ENCODE data around the gene CDO1.

DNA sequence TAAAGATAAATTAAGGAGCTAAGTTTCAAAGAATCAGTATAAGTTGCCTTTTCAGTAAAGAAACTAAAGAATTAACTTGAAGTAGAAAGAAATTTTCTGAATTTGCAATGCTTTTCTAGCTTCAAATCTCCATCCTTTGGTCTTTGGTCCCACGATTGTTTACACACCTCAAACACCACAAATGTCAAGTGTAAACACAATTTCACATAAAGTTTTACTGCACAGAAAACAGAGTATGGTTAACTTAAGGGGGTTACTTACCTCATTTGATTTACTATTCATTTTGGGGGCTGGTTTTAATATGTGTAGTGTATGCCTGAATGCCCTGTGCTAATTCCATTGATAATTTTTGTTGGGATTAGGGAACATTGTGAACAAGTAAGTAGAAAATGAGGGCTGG lies 4.1 kb downstream of the CDO1 start:
- TF ChIP-seq, protein P1, sequence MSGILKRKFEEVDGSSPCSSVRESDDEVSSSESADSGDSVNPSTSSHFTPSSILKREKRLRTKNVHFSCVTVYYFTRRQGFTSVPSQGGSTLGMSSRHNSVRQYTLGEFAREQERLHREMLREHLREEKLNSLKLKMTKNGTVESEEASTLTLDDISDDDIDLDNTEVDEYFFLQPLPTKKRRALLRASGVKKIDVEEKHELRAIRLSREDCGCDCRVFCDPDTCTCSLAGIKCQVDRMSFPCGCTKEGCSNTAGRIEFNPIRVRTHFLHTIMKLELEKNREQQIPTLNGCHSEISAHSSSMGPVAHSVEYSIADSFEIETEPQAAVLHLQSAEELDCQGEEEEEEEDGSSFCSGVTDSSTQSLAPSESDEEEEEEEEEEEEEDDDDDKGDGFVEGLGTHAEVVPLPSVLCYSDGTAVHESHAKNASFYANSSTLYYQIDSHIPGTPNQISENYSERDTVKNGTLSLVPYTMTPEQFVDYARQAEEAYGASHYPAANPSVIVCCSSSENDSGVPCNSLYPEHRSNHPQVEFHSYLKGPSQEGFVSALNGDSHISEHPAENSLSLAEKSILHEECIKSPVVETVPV (CRISPR knock-in tag; IDR thresholded peaks at IDR 0.05): no peak
- TF ChIP-seq ZFP3 (CRISPR knock-in tag; IDR thresholded peaks at IDR 0.05): no peak
- TF ChIP-seq RARB (CRISPR knock-in tag; IDR thresholded peaks at IDR 0.05): no peak
- no peak for TF ChIP-seq PATZ1 (CRISPR knock-in tag; IDR thresholded peaks at IDR 0.05; ENCODE audit: borderline replicate concordance)
- no peak for TF ChIP-seq ARNTL (CRISPR knock-in tag; IDR thresholded peaks at IDR 0.05; ENCODE audit: borderline replicate concordance, low read depth)
- no peak for TF ChIP-seq TOX (CRISPR knock-in tag; IDR thresholded peaks at IDR 0.05; ENCODE audit: borderline replicate concordance)
- no peak for TF ChIP-seq CSDC2 (CRISPR knock-in tag; IDR thresholded peaks at IDR 0.05)
- no peak for TF ChIP-seq ISL1 (CRISPR knock-in tag; IDR thresholded peaks at IDR 0.05)
- TF ChIP-seq ZNF70 (CRISPR knock-in tag; IDR thresholded peaks at IDR 0.05): no peak
- no peak for TF ChIP-seq BACH2 (CRISPR knock-in tag; IDR thresholded peaks at IDR 0.05; ENCODE audit: borderline replicate concordance)
- TF ChIP-seq, protein P2, sequence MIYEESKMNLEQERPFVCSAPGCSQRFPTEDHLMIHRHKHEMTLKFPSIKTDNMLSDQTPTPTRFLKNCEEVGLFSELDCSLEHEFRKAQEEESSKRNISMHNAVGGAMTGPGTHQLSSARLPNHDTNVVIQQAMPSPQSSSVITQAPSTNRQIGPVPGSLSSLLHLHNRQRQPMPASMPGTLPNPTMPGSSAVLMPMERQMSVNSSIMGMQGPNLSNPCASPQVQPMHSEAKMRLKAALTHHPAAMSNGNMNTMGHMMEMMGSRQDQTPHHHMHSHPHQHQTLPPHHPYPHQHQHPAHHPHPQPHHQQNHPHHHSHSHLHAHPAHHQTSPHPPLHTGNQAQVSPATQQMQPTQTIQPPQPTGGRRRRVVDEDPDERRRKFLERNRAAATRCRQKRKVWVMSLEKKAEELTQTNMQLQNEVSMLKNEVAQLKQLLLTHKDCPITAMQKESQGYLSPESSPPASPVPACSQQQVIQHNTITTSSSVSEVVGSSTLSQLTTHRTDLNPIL (CRISPR knock-in tag; IDR thresholded peaks at IDR 0.05; ENCODE audit: low read depth): no peak
- no peak for TF ChIP-seq ZNF8 (CRISPR knock-in tag; IDR thresholded peaks at IDR 0.05)

Measured in SK-N-SH treated with all-trans-retinoic acid at 6 μM for 48 hours (cell line).